GM21447 (cell line): ENCODE data around the gene CDK10.
"Not testable (repeated sequence)": the region's sequence is repeated elsewhere in the genome, so short reads cannot be mapped to it uniquely, and the experiment has no call there.

Experiments
- ATAC-seq: cut with Tn5 transposase; IDR thresholded peaks from one replicate; pipeline ENCODE4 v1.9.1; 2021; ENCODE audit not compliant: unreplicated experiment

The CDK10 gene, protein sequence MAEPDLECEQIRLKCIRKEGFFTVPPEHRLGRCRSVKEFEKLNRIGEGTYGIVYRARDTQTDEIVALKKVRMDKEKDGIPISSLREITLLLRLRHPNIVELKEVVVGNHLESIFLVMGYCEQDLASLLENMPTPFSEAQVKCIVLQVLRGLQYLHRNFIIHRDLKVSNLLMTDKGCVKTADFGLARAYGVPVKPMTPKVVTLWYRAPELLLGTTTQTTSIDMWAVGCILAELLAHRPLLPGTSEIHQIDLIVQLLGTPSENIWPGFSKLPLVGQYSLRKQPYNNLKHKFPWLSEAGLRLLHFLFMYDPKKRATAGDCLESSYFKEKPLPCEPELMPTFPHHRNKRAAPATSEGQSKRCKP

DNA sequence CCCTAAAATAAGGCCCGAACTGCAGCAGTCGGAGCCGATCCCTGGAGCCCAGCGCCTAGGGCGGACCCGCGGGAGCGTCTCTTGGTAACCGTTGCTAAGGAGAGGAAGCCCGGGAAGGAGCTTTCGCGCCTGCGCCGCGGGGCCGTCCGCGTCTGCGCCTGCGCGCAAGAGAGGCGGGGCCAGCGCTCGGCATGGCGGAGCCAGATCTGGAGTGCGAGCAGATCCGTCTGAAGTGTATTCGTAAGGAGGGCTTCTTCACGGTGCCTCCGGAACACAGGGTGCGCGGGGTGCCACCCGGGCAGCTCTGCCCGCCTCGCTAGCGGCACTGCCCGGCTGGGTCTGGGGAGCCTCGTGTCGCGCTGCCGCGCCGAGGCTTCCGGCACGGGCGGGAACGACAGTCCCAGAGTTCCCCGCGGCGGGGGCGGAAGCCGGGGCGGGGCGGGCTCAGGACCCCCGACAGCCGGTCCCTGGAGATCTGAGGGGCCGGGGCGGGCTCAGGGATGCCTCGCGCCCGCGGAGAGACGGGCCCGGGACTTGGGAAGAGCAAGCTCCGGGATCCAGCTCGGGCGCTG, at the start of gene CDK10:
TSS of gene CDK10 (plus strand) at position 170 of the 572 bp plus-strand sequence. CDS start at position 192, 22 bp downstream.
- ATAC-seq = peak; percentile 61

DNA sequence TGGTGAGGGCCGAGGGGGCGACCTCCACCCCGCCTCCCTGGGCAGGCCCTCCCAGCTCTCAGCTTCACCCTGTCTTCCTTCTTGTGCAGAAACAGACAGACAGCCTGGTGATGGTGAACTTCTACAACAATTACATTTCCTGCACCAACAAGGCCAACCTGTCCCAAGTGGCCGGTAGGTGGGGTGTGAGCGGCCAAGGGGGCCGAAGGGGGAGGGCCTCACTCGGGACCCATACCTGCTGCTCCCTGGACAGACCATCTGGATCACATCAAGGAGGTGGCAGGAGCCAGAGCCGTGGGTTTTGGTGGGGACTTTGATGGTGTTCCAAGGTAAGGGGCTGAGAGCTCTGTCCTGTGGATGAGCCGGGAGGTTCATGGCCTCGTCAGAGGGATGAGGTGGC, 49.1 kb upstream of the CDK10 start:
- ATAC-seq = no peak

DNA sequence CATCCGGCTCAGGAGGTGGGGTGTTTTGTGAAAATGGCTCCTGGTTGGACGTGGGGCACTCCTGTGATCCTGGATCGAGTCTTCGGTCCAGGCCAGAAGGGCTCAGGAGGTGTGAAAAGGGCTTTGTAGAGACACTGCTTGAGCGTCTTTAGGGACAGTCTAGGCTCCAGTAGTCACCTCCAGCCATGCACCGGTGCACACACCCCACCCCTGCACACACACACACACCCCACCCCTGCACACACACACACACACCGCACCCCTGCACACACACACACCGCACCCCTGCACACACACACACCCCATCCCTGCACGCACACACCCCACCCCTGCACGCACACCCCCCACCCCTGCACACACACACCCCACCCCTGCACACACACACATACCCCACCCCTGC, 48.0 kb upstream of the CDK10 start:
- ATAC-seq = no peak

DNA sequence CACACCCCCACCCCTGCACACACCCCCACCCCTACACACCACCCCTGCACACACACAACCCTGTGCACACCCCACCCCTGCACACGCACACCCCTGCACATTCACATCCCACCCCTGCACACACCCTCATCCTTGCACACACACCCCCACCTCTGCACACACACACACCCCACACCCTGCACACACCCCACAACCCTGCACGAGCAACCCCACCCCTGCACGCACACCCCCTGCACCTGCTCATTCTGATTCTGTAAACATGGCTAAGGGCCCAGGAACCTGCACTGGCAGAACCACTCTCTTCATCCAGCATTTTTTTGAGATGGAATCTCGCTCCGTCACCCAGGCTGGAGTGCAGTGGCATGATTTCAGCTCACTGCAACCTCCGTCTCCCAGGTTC, 47.1 kb upstream of the CDK10 start:
- no peak for ATAC-seq

DNA sequence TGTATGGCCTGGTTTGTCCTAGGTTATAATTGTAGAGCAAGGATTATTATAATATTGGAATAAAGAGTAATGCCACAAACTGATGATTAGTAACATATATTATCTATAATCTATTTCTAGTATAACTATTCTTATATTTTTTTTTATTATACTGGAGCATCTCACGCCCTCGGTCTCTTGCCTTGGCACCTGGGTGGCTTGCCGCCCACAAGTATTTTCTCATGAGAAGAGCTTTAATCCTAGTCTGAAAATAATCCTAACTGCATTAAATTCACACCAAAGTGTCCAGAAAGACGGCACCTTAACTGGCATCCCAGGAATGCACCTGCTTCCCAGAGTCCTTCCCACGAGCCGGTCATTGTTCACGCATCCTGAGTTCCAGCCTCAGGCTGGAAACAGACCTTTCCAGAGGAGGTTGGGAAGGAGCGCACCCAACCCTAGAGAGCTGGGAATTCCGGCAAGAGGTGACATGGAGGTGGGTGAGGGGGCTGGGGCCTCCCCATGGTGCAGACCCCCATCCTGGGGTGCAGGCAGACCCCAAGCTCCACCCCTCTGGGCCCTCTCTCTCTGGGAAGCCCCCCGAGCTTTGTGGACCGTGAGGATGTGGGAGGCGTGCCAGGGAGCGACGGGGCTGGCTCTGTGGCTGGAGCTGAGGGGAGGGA, 44.9 kb upstream of the CDK10 start:
- ATAC-seq = no peak

DNA sequence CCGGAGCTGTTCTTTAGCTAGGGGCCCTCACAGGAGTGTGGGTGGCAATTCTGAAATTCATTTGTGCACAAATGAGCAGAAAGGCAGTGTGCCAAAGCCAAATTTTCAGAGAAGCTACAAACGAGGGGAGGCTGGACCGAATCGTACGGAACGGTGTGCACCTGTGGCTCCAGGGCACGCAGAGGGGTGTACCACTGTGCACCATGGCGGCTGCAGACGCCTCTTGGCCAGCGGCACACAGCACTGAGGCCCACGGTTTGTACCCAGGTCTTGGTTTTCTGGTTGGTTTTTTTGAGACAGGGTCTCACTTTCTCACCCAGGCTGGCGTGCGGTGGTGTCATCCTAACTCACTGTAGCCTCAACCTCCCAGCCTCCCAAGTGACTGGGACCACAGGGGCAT, 43.9 kb upstream of the CDK10 start:
- ATAC-seq = no peak

DNA sequence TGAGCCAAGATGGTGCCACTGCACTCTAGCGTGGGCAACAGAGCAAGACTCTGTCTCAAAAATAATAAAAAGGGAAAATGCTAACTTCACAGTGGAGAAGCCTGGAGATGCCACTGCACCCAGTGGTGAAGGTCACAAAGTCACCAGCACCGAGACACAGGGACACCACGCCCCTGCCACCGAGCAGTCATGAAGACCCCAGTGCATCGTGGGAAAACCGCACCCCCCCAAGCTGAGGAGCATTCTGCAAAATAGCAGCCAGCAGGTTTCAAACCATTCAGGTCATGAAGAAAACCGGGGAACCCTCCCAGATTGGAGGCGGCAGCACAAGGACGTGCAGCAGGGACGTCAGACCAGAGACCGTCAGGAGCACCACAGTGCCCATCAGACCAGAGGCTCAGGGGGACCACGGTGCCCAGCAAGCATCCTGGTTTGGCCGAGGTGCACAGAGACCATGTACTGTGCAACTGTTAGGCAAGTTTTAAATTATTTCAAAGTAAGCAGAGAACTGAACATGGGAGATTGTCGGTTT, 42.7 kb upstream of the CDK10 start:
- ATAC-seq = no peak

DNA sequence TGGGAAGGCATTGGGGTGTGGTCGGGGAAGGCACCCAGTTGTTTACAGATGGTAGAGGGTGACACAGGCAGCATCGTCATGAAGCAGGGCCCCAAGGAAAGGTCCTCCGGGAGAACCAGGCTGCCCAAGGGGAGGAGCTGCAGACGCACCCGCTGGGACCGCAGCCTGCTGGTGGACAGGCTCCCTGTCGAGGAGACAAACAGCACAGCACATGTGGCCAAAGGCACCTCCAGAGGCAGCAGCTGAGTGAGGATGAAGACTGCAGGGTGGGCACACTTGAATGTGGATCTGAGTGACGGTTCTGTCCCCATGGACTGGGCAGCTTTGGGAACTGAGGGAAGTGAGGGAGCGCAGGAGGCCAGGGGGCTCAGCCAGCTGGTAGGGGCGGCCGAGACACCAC, 41.4 kb upstream of the CDK10 start:
- no peak for ATAC-seq

DNA sequence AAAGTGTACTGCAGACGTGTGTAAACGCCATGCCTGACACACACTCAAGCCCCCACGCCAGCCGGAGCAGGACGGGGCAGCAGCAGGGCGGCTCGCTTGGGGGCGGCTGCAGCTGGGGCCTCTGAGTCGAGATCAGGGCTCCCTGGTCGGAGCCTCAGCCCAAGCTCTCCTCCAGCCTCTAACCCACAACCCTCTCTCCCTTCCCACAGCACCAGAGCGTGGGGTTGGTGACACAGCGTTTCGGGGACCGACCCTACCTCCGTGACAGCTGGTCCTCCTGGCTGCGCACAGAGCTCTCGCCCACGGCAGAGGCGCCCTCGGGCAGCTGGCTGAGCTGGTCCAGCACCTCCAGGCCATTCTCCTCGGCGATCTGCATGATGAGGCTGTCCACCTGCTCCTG, 40.2 kb upstream of the CDK10 start:
- no peak for ATAC-seq

DNA sequence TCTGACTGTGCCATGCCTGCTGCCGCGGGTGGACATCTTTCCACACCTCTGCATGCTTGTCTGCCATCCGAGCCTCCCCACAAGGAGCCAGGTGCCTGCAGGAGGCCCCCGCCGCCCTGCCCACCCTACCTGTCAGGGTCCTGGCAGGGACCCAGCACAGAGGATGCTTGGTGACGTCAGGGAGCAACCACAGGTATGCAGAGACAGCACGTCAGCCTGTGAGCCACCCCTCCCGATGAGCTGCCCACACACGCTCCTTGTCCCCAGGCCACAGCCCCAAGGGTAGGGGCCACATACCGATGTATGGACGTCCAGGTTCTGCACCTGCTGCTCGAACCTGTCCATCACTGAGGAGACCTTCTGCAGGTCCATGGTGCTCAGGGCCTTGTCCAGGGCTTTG, 39.6 kb upstream of the CDK10 start:
- ATAC-seq = no peak

DNA sequence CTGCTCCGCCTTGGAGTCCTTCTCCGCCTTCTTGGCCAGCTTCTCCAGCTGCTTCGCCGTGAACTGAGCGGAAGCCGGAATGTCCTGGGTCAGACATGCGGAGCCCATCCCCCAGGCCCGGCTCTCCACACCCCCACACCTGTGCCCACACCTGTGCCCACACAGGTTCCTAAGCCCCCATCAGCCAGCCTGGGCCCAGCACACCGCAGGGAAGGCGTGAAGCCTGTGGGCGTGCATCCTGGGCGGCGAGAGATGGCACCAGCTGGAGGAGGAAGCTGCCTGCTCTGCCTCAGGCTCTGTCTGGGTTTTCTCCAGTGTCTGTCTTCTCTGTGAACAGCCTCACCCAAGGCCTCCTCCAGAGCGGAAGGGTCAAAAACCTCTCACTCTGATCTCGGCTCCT, 34.9 kb upstream of the CDK10 start:
- ATAC-seq = no peak

DNA sequence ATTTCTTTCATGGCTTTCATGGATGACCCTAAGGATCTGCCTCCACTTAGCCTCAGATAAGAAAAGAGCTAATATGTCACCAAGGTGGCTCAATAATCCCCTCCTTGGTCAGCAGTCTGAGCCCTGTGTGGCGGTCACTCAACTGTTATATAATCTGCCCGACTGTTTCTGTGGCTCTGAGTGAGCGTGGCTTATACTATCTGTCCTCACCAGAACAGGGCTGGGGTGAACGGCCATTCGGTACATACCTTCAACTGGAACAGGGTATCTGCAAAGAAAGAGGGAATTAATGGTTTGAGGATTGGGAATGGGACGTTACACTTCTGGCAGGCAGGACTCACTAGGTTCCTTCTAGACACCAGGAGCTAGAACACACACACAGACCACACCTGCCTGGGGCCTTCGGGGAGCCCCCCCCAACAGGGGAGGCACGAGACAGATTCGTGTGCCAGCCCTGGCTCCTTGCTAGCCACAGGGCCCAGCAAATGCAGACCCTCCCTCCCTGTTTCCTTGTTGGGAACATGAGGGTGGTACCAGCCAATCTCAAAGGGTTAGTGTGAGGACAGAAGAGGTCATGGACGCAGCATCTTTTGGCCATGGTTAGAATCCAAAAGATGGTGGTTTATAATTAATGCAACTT, 32.7 kb upstream of the CDK10 start:
- no peak for ATAC-seq

DNA sequence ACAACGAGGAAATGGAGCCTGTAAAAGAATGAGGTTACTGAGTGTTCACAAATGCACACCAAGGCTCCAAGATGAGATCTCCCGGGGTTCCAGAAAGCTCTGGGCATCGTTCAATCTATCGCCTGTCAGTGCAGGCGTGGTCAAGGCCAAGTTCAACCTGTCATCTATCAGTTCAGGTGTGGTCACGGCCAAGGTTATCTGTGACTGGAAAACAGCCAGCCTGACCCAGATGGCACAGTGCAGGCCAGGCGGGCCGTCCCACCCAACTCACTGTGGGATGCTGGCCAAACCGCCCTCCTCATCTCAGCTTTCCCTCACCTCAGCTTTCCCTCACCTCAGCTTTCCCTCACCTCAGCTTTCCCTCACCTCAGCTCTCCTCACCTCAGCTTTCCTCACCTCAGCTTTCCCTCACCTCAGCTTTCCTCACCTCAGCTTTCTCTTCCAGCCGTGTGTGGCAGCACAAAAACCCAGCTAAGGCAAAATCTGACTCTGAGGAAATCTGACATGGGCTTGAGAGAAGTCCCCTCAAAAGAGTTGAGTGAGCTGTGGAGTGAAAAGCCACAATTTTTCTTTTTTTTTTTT, 31.3 kb upstream of the CDK10 start:
- no peak for ATAC-seq

DNA sequence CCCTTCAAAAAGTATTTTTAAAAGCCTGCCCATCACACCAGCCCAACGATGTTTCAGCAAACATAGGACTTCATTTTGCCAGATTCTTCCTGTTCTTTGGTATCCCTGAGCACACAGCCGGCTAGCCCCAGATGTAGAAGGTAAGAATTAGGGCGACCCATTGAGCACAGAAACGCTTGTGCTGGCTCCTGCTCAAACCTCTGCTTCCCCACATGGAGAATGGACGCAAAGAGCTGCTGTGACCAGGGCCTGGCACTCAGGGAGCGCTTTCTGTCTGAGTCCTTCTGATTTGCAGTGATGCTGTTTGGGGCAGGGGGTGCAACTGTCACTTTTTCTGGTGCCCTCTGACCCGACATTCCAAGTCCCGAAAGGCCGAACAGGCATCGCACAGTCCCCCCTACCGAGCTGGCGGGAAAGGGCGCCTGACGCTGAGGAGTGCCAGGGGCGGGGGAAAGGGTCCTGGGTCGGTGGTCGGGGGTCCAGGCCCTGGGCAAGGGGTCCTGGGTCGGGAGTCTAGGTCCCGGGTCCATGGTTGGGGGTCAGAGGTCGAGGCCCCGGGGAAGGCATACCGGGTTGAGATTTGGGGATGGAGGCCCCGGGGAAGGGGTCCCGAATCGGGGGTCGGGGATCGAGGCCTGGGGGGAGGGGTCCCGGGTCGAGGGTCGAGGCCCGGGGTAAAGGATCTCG, 29.9 kb upstream of the CDK10 start:
- ATAC-seq = no peak

DNA sequence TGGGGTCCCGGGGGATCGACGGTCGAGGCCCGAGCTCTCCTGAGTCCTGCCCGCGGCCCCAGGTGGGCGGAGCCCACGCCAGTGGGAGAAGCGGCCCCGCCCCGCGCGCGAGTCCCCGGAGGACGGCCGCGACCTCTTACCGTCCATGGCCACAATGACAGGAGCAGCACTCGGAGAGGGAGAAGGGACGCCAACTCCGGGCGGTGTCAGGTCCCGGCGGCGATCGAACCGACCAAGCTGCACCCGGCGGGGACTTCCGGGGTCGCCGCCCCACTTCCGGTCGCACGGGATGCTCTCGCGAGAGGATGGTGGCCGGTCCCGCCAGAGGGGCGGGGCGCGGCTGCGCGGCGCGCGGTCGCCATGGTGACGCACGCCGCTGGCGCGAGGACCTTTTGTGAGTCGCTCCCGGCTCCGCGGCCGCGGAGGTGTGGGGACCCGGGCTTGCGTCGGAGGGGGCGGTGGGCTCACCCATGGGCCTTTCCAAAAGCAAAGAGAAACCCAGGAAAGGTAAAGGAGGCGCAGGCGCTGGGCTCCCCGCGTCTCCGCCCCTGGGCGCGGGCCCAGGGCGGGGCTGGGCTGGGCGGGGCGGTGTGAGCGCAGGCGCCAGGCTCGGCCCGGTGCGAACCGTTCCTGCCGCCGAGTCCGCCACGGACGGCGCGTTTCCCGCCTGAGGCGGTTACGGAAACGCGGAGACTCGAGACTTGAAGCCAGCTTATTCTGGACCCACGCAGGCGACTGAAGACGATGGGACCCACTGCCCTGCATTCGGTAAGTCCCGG, 28.9 kb upstream of the CDK10 start, which contains the start of the genes CHMP1A and SPATA33:
TSS of gene CHMP1A (minus strand) at position 267 of the 779 bp plus-strand sequence. CDS start at position 147, 120 bp downstream.
TSS of gene SPATA33 (plus strand) at position 395 of the 779 bp plus-strand sequence. CDS start at position 471, 76 bp downstream.
- ATAC-seq = peak; percentile 83

DNA sequence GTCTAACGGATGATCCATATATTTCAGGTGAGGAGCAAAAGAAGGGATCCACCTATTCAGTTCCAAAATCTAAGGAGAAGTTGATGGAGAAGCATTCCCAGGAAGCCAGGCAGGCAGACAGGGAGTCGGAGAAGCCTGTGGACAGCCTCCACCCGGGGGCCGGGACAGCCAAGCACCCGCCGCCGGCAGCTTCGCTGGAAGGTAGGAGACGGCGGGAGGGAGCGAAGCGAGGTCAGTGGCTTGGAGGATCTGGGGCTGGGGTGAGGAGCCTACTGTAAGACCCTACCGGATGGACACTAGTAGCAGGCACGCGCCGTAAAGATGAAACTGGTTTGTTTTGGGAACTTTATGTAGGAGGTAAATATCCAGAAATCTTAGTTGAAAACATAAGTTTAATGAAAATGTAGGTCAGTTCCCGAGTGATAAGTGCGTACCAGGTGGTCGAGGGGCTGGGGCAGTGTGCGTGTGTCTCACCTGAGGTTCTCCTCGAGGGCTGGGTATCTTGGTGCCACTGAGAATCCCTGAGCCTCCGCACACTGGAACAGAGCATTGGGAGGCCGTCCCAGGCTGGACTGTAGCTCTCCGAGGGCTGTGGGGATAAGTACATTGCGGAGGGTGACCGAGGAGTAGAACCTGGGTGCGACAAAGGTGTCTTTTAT, 28.1 kb upstream of the CDK10 start:
- ATAC-seq = no peak

DNA sequence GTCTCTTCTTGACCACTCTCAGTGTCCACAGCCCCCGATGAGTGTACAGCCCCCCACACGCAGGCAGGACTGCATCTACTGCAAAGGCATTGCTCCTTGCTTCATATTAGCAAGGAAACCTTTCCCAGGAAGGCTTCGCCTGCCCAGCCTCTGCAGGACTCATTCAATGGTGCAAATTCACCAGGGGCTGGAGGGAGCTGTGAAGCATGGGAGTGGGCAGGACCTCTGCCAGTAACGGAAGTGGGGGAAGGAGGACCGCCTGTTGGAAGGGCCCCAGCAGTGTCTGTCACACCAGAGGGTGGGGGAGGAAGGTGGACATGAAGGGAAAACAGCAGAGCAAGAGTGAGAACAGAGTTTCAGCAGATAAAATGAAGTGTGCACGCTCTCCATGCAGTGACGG, 26.3 kb upstream of the CDK10 start:
- ATAC-seq = no peak

DNA sequence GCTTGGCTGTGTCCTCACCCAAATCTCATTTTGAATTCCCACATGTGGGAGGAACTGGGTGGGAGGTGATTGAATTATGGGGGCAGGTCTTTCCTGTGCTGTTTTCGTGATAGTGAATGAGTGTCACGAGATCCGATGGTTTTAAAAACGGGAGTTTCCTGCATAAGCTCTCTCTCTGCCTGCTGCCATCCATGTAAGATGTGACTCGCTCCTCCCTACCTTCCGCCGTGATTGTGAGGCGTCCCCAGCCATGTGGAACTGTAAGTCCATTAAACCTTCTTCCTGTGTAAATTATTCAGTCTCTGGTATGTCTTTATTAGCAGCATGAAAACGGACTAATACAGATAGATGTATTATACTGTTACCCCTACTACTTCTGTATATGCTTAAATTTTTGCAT, 25.3 kb upstream of the CDK10 start:
- no peak for ATAC-seq

DNA sequence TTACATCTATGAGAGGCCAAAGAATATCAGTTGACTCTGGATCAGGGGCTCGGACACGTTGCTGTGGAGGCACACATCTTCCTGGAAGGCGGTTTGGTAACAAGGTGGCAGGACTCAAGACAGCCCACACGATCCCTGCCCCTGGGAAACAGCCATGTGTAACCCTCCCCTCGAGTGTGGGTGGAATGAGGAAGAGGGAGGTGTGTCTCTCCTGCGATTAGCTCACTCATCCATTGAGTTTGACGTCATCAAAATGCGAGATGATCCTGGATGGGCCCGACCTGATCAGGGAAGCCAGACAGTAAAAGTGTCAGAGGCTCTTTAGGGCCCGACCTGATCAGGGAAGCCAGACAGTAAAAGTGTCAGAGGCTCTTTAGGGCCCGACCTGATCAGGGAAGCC, 22.3 kb upstream of the CDK10 start:
- ATAC-seq = not testable (repeated sequence)
